AG04450 (cell line): Measurements from ENCODE around the gene LRRC42. TPM values are rescaled to one million over a fixed set of nuclear protein-coding genes. Genes with fewer than 3 reads are reported as not detected.

Experiments
- CTCF ChIA-PET: fragments of 300-600, 350-600 bp; formaldehyde crosslinking; extraction: SDS; loops from one replicate; lab custom pipeline; 2022; ENCODE audit warnings: antibody characterized with exemption, inconsistent platforms; lab: Charles Lee
- POLR2A ChIA-PET: fragments of 350-600 bp; formaldehyde crosslinking; extraction: SDS; loops from one replicate; lab custom pipeline; 2021; ENCODE audit warnings: antibody characterized with exemption, inconsistent platforms; lab: Yijun Ruan, JAX
- DNase-seq: peaks from one replicate; pipeline ENCODE4 v3.0.0-alpha.2; 2011; ENCODE audit warnings: low read depth, low spot score
- H3K27ac ChIP-seq: one replicate; pipeline ENCODE4 v1.5.1; 2012; ENCODE audit warnings: low read depth, low read length, control low read depth
- H3K27me3 ChIP-seq: one replicate; pipeline ENCODE4 v1.6.0; 2012; ENCODE audit warnings: low read length; ENCODE audit not compliant: control insufficient read depth, insufficient read depth
- H3K4me3 ChIP-seq: 2 replicates; pipeline ENCODE4 v1.5.1; 2011; ENCODE audit warnings: mild to moderate bottlenecking, low read depth, low read length, control low read depth
- H3K9me3 ChIP-seq: 2 replicates; pipeline ENCODE4 v1.5.1; 2012; ENCODE audit warnings: low read length; ENCODE audit not compliant: control insufficient read depth, insufficient read depth
- polyA plus RNA-seq: library from polyadenylated mRNA; depleted of rRNA; stranded (reverse); fragments of >200 nt; gene quantifications from 2 replicates; pipeline ENCODE4 v1.2.3, GENCODE V29; 2011
- TF ChIP-seq, protein P1 (sequence below): IDR thresholded peaks from 2 replicates; pipeline ENCODE4 v1.5.1; 2011; ENCODE audit warnings: low read depth, low read length, control low read depth, inconsistent platforms

Gene LRRC42
- polyA plus RNA-seq, 1 experiment = 51.4 TPM

DNA sequence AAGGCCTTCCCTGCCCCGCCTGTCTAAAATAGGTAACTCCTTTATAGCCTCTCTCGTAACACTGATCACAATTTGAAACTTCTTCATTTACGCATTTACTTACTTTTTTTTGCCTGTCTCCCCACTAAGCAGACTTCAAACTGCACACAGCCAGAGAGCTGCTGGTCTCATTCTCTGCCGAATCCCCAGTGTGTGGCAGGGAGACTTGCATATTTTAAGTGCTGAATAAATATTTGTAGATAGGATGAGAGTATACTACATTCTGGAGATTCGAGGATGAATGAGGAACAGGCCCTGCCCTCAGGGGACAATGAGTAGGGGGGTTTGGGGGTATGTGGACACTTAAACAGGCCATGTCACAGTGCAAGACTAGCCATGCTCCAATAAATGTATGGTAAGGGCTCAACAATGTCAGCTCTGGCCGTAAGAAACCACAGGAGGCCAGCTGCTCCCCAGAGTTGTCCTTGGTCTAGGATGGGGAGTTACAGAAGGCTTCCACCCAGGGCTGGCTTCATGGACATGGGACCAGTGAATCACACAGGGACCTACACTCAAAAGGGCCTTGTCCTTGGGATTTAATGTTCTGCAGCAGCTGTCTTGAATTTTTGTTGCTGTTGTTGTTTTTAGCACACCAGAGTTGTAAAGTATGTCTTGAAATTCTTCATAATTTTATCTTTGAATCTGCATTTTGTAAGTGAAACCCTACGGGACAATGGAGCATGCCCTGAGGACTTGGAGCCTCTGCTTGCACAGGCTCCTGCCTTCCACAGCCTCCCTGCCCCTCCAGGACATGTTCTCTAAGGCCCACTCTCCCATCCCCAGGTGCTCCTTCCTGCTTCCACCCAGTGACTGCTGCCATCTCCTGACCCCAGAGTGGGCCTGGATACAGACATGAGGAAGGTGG is 43.7 kb upstream of the LRRC42 start:
- Histone ChIP-seq H3K27ac (no peak overlapping the region), H3K4me3 (no peak overlapping the region), H3K9me3 (no peaks in the 10 kb centered on the region), H3K27me3 (no peaks in the 10 kb centered on the region)
- TF ChIP-seq, protein P1, sequence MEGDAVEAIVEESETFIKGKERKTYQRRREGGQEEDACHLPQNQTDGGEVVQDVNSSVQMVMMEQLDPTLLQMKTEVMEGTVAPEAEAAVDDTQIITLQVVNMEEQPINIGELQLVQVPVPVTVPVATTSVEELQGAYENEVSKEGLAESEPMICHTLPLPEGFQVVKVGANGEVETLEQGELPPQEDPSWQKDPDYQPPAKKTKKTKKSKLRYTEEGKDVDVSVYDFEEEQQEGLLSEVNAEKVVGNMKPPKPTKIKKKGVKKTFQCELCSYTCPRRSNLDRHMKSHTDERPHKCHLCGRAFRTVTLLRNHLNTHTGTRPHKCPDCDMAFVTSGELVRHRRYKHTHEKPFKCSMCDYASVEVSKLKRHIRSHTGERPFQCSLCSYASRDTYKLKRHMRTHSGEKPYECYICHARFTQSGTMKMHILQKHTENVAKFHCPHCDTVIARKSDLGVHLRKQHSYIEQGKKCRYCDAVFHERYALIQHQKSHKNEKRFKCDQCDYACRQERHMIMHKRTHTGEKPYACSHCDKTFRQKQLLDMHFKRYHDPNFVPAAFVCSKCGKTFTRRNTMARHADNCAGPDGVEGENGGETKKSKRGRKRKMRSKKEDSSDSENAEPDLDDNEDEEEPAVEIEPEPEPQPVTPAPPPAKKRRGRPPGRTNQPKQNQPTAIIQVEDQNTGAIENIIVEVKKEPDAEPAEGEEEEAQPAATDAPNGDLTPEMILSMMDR = no peak
- DNase-seq = no peak
- ChIA-PET CTCF (no interaction called here), POLR2A (interaction anchor here (0.6 kb wide), 1 partner anchor 588 kb away, joined by 3 read pairs; no protein-coding TSS in a partner anchor)

DNA sequence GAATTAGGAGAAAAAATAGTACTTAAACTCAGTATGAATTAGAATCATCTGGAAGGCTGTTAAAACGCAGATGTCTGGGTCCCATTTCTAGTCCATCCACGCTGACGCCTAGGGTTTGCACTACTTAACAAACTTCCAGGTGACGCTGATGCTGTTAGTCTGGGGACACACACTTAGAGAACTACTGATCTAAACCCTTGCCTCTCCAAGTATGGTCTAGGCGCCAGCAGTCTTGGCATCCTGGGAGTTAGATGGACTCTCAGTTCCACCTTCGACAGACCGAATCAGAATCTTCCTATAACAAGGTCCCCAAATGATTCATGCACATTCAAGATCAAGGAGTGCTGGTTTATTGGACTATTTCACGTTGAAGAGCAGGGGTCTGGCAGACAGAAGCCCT is 40.6 kb upstream of the LRRC42 start:
- ChIA-PET CTCF (interaction anchor here (0.6 to 0.7 kb wide), 3 partner anchors 27 to 98 kb away, joined by 3 to 6 read pairs (median 4); no protein-coding TSS in a partner anchor), POLR2A (no interaction called here)
- TF ChIP-seq, protein P1 = no peak
- no peak for DNase-seq
- H3K9me3 ChIP-seq = no peaks in the 10 kb centered on the region
- H3K4me3 ChIP-seq = no peak overlapping the region
- H3K27ac ChIP-seq = no peak overlapping the region
- H3K27me3 ChIP-seq = no peaks in the 10 kb centered on the region

DNA sequence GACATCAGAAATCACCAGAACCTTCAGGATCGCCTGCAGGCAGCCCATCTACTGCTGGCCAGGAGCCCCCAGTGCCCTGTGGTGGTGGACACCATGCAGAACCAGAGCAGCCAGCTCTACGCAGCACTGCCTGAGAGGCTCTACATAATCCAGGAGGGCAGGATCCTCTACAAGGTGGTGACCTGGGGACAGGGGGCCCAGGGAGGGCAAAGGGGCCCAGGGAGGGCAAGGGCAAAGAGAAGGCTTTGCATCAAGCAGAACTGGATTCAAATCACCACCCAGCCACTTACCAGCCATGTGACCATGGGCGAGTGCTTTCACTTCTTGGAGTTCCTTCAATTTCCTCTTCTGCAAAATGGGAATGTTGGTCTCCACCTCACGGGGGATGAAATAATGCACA is 40.0 kb upstream of the LRRC42 start:
- ChIA-PET CTCF (no interaction called here), POLR2A (no interaction called here)
- H3K4me3 ChIP-seq = no peak overlapping the region
- H3K27ac ChIP-seq = no peak overlapping the region
- H3K9me3 ChIP-seq = no peaks in the 10 kb centered on the region
- H3K27me3 ChIP-seq = no peaks in the 10 kb centered on the region
- DNase-seq = no peak
- TF ChIP-seq, protein P1 = no peak

DNA sequence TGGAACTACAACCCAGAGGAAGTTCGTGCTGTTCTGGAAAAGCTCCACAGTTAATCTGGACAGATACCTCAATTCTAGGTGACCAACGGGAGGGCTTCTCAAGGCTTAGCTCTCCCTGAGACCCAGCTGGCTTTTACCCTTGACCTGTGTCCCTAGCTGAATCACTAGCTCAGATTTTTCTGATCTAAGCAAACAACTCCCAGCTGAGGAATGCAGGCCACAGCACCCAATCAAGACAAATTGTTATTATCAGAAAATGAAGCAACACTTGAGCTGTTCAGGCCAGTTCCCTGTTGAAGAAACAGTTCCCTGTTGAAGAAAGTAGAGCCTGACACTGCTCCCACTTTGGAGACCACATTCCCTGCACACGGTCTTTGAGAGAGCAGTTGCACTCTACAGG is 36.2 kb upstream of the LRRC42 start:
- Histone ChIP-seq H3K4me3 (no peak overlapping the region), H3K27me3 (no peaks in the 10 kb centered on the region), H3K9me3 (no peaks in the 10 kb centered on the region), H3K27ac (no peak overlapping the region)
- CTCF ChIA-PET = no interaction called here
- DNase-seq = no peak
- POLR2A ChIA-PET = interaction anchor here (0.5 to 1.4 kb wide), 4 partner anchors 11 to 41 kb away, joined by 3 to 5 read pairs (median 4); partner anchors contain the start of genes IFT25 and LRRC42
- TF ChIP-seq, protein P1 = no peak

DNA sequence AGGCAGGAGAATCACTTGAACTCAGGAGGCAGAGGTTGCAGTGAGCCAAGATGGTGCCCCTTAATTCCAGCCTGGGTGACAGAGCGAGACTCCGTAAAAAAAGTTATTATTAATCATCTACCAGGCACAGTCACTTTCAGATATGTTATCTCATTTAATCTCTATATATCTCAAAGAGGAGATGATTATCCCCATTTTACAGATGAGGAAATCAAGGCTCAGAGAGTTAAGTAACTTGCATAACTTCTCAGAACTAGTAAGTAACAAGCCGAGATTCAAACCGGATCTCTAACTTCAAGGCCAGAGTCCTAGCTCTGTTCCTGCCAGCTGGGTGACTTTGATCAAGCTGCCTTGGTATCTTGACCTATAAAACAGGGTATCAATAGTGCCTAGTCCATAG is 34.7 kb upstream of the LRRC42 start:
- ChIA-PET CTCF (interaction anchor here (2.0 kb wide), 1 partner anchor 33 kb away, joined by 6 read pairs; no protein-coding TSS in a partner anchor), POLR2A (no interaction called here)
- no peaks in the 10 kb centered on the region for H3K27me3 ChIP-seq
- H3K4me3 ChIP-seq = no peak overlapping the region
- no peak for DNase-seq
- no peak overlapping the region for H3K27ac ChIP-seq
- H3K9me3 ChIP-seq = no peaks in the 10 kb centered on the region
- TF ChIP-seq, protein P1 = no peak
